Adrenal gland (tissue), 12 donors: ENCODE measurements around the gene NCKAP5. TPM values are rescaled to one million over a fixed set of nuclear protein-coding genes. Genes with fewer than 3 reads are reported as not detected.

Experiments
- DNase-seq, 7 donors: peaks; one replicate each; pipeline ENCODE4 v3.0.0-alpha.2; 2019 to 2020
- H3K27ac ChIP-seq, 5 donors: fragments of 200-600 bp; sonication (generic) in 4 of 5; 1 replicate in 3 of 5; 2 replicates in 2 of 5; pipeline versions ENCODE4 v1.5.1 to v1.8.0; 2016 to 2020; ENCODE audit warnings: mild to moderate bottlenecking in 1 of 5
- H3K27me3 ChIP-seq: fragments of 200-600 bp; 2 replicates; pipeline ENCODE4 v1.8.0; 2021
- H3K36me3 ChIP-seq, 2 donors: fragments of 200-600 bp; replicated peaks in 1 of 2; 1 replicate in 1 of 2; 2 replicates in 1 of 2; pipeline versions ENCODE4 v1.5.1 to v1.8.0; 2018 to 2022
- H3K4me1 ChIP-seq, 2 donors: fragments of 200-600 bp; replicated peaks in 1 of 2; 1 replicate in 1 of 2; 2 replicates in 1 of 2; pipeline versions ENCODE4 v1.5.1 to v1.8.0; 2018 to 2021
- H3K4me3 ChIP-seq, 4 donors: fragments of 200-600 bp; sonication (generic) in 3 of 4; one replicate each; pipeline ENCODE4 v1.5.1; 2016 to 2018
- H3K9me3 ChIP-seq, 3 donors: fragments of 200-600 bp; sonication (generic) in 1 of 3; replicated peaks in 1 of 3; 1 replicate in 2 of 3; 2 replicates in 1 of 3; pipeline versions ENCODE4 v1.5.1 to v1.8.0; 2016 to 2021
- POLR2A ChIP-seq, 2 donors: fragments of 450-650 bp; IDR thresholded peaks; one replicate each; pipeline ENCODE4 v1.6.1; 2017; ENCODE audit warnings: antibody characterized with exemption in 2 of 2, mild to moderate bottlenecking in 2 of 2, moderate library complexity in 1 of 2
- WGBS, 4 donors: extraction: QIAGEN DNeasy Blood & Tissue Kit in 2 of 4; methylation state at CpG; one replicate each; pipeline versions ENCODE4 v1.1.5 to v1.1.7; 2013 to 2017; 5-methylcytosine and 5-hydroxymethylcytosine counted together
- intact Hi-C, 2 donors: fragments of 100-400 bp; cut with DNase I; formaldehyde crosslinking; loops; one replicate each; pipeline versions ENCODE4 v1.14.1 to v1.15.0; 2022 to 2023
- polyA plus RNA-seq, 3 donors: library from polyadenylated mRNA; stranded (reverse); fragments of 200-250 nt in 2 of 3; fragments of 350-450 nt in 1 of 3; fragmentation: Illumina TruSeq in 1 of 3; extraction: RNeasy Lipid Tissue Mini Kit (QIAGEN cat#74804) in 1 of 3; gene quantifications; one replicate each; pipeline ENCODE4 v1.2.3, GENCODE V29; 2013 to 2014
- total RNA-seq, 9 donors: library from RNA; depleted of rRNA in 4 of 9; stranded (reverse); fragments of >200 nt in 4 of 9; fragments of 120-200 nt in 1 of 9; fragmentation: NEBNext Ultra II Directional in 1 of 9; extraction: Animal tissue kit (Norgen Biotek cat#: 25700) in 1 of 9; gene quantifications; one replicate each; pipeline versions ENCODE4 v1.1.0 to v1.2.4, GENCODE V29; 2013 to 2023
- TF ChIP-seq, protein P1 (sequence below), 6 experiments: fragments of 450-650 bp in 4 of 6; fragments of 200-600 bp in 2 of 6; sonication (generic) in 1 of 6; IDR thresholded peaks; 1 replicate in 5 of 6; 2 replicates in 1 of 6; pipeline versions ENCODE4 v1.5.1 to v1.8.0; 2016 to 2021; ENCODE audit warnings: antibody characterized with exemption in 6 of 6, mild to moderate bottlenecking in 2 of 6, moderate library complexity in 1 of 6
- donor health status: healthy with polysubstance abuse.
- donor health status: Bipolar disorder and iron deficiency.
- donor health status: DM: yes; HTN: yes; CAD: no.
- donor health status: DM: no; HTN: no; CAD: no.
- donor health status: DM: no; HTN: no; CAD: no.
- donor health status: DM: yes; HTN: yes; CAD: no.

NCKAP5 gene
- total and polyA plus RNA-seq, 12 donors: 0.06 to 3.1 (median 1.1) TPM

DNA sequence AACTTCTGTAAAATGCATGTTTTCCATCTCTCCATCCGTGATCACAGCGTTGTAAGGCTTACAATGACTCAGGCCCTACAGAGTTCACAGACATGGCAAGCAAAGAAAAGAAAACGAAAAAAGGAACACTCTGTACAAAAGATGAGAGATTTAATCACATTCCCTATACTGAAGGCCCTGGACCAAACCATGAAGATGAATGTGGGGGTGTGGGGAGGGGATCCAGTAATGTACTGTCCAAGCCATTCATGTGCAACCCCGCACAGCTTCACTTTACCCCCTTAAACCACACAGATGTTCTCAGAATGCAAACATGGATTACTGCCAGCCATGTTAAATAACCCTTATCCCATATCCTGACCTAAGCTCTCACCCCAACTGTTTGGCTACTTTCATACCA, 391.1 kb downstream of the NCKAP5 start:
- 72 to 87% (median 77%) methylated on average over 4 of the region's 4 CpGs for WGBS, 4 donors
- no peak overlapping the region for H3K27ac ChIP-seq
- no peaks in the 10 kb centered on the region for H3K36me3 ChIP-seq
- intact Hi-C loops: loop anchor here in 1 of 2 donors (10.0 kb wide), 1 partner anchor 632 kb away; no protein-coding TSS in a partner anchor
- no peaks in the 10 kb centered on the region for H3K27me3 ChIP-seq
- H3K4me1 ChIP-seq: no peaks in the 10 kb centered on the region
- no peak overlapping the region for H3K4me3 ChIP-seq
- no peak for DNase-seq
- no peak for TF ChIP-seq POLR2A (IDR thresholded peaks at IDR 0.05)
- TF ChIP-seq, protein P1, sequence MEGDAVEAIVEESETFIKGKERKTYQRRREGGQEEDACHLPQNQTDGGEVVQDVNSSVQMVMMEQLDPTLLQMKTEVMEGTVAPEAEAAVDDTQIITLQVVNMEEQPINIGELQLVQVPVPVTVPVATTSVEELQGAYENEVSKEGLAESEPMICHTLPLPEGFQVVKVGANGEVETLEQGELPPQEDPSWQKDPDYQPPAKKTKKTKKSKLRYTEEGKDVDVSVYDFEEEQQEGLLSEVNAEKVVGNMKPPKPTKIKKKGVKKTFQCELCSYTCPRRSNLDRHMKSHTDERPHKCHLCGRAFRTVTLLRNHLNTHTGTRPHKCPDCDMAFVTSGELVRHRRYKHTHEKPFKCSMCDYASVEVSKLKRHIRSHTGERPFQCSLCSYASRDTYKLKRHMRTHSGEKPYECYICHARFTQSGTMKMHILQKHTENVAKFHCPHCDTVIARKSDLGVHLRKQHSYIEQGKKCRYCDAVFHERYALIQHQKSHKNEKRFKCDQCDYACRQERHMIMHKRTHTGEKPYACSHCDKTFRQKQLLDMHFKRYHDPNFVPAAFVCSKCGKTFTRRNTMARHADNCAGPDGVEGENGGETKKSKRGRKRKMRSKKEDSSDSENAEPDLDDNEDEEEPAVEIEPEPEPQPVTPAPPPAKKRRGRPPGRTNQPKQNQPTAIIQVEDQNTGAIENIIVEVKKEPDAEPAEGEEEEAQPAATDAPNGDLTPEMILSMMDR (IDR thresholded peaks at IDR 0.05): no peak
- no peaks in the 10 kb centered on the region for H3K9me3 ChIP-seq

DNA sequence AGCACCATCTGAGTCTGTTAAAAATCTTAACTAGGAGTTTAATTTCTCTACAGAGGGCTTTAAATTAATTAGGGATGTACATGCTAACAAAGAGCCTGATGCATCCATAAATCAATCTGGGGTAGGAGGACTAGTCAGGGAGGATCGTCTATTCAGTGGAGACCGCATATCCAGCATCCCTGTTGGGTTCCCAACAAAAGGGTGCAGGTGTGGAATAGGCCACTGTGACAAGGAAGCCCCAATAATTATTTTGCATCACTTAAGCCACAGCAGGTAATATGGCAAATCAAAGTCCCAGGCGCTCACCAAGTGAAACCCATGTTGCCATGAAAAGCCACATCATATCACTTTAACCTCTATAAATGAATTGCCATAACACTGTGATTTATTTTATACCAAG, 392.3 kb downstream of the NCKAP5 start:
- DNase-seq: no peak
- whole genome bisulfite sequencing, 4 donors: 78 to 93% (median 87%) methylated on average over 3 of the region's 3 CpGs
- Histone ChIP-seq H3K36me3 (no peaks in the 10 kb centered on the region), H3K27me3 (no peaks in the 10 kb centered on the region), H3K4me1 (no peaks in the 10 kb centered on the region), H3K27ac (no peak overlapping the region), H3K4me3 (no peak overlapping the region), H3K9me3 (peaks cover 0 to 4% (median 0%) of the 10 kb centered on the region in 3 donors)
- TF ChIP-seq POLR2A (IDR thresholded peaks at IDR 0.05): no peak
- TF ChIP-seq, protein P1 (IDR thresholded peaks at IDR 0.05): no peak
- intact Hi-C loops: loop anchor here in 1 of 2 donors (10.0 kb wide), 1 partner anchor 631 kb away; no protein-coding TSS in a partner anchor

DNA sequence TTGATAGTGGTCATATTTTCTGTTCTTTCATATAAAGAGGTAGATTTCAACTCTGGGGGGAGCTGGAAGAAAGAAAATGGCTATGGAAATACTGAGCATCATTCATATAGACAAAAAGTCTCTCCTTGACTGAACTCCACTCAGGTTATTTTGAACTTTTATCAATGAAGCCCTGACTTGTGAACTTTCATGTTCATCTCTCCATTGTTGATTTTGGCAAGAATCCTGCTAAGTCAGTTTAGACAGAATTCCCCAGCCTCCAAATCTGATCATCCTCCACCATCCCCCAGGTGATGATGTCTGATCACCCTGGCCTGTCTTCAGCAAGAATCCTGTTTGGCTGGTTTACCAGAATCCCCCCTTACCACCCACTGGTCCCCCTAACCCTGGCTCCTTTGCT, 395.0 kb downstream of the NCKAP5 start:
- no peak for DNase-seq
- intact Hi-C loops: loop anchor here in 1 of 2 donors (10.0 kb wide), 1 partner anchor 628 kb away; no protein-coding TSS in a partner anchor

DNA sequence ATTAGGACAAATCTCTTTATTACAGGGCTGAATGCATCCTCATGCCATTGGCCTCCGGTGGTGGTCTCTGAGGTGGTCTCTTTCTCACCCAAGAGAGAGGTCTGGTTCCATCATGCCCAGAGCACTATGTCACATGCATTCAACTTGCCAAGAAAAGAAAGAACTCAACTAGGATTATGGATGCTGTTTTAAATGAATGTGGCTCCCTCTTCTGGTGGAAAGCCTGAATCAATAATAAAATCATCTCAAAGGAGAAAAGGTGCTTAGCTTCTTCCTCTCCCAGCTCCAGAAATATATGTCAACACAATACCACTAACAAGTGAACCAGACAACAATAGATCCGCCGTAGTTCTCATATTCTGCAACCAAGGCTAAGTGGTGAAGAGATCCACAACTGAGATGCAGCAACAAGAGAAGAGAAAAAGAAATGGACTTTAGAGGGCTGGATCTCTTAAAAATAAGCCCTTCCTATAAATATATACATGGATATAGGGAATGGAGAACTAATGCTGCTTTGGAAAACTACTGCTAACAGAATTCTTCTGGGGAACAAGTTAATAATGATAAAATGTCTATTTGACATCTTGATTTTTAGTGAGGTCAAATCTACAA, 396.8 kb downstream of the NCKAP5 start:
- DNase-seq: peak in 2 of 7 donors; percentile 8 to 9
- intact Hi-C loops: loop anchor here in 1 of 2 donors (10.0 kb wide), 1 partner anchor 627 kb away; no protein-coding TSS in a partner anchor
- no peaks in the 10 kb centered on the region for H3K4me1 ChIP-seq
- H3K27ac ChIP-seq: no peak overlapping the region
- H3K4me3 ChIP-seq: no peak overlapping the region
- 12 to 19% (median 15%) methylated on average over 3 of the region's 3 CpGs for WGBS, 4 donors
- H3K9me3 ChIP-seq: peaks cover 0 to 4% (median 0%) of the 10 kb centered on the region in 3 donors
- H3K27me3 ChIP-seq: no peaks in the 10 kb centered on the region
- no peaks in the 10 kb centered on the region for H3K36me3 ChIP-seq
- TF ChIP-seq, protein P1 (IDR thresholded peaks at IDR 0.05): peak; percentile 37 to 68 (median 60)
- no peak for TF ChIP-seq POLR2A (IDR thresholded peaks at IDR 0.05)

More for the DNA sequence above, 395.0 kb downstream of the NCKAP5 start:
- H3K4me1 ChIP-seq: no peaks in the 10 kb centered on the region
- no peak overlapping the region for H3K4me3 ChIP-seq
- H3K9me3 ChIP-seq: peaks cover 0 to 4% (median 0%) of the 10 kb centered on the region in 3 donors
- H3K36me3 ChIP-seq: no peaks in the 10 kb centered on the region
- TF ChIP-seq POLR2A (IDR thresholded peaks at IDR 0.05): no peak
- TF ChIP-seq, protein P1 (IDR thresholded peaks at IDR 0.05): no peak
- no peak overlapping the region for H3K27ac ChIP-seq
- no peaks in the 10 kb centered on the region for H3K27me3 ChIP-seq
